ENCODE data around the gene CDC14A.

DNA sequence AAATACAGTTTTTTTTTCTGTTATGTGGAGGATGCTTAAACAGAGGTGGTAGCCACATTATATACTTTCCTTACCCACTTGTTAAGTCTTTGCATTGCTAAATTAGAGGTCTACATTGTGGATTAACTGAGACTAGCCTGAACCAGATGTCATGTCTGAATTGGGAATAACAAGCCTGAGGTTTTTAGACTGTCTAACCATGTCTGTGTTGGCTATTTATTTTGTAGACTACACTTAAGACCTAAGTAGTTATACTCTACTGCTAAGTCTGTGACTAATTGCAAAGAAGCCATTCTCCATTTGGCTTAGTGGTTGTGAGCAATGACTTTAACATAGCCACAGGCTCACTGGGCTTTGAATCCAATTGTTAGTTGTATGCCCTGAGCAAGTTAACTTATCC is 45.4 kb downstream of the CDC14A start:
- TF ChIP-seq CTCF (IDR thresholded peaks at IDR 0.05) (no peak), JUN (CRISPR knock-in tag; IDR thresholded peaks at IDR 0.05) (no peak), AR (CRISPR knock-in tag; IDR thresholded peaks at IDR 0.05) (no peak), SP1 (CRISPR knock-in tag; conservative IDR thresholded peaks at IDR 0.05) (no peak), RELA (CRISPR knock-in tag; IDR thresholded peaks at IDR 0.05; ENCODE audit: borderline replicate concordance) (no peak), TEAD1 (CRISPR knock-in tag; IDR thresholded peaks at IDR 0.05) (no peak), KAT7 (CRISPR knock-in tag; IDR thresholded peaks at IDR 0.05; ENCODE audit: borderline replicate concordance) (no peak), ZNF263 (CRISPR knock-in tag; IDR thresholded peaks at IDR 0.05; ENCODE audit: low read depth) (no peak), CREB1 (CRISPR knock-in tag; IDR thresholded peaks at IDR 0.05) (no peak)
- TF ChIP-seq, protein P1, sequence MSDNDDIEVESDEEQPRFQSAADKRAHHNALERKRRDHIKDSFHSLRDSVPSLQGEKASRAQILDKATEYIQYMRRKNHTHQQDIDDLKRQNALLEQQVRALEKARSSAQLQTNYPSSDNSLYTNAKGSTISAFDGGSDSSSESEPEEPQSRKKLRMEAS (CRISPR knock-in tag; IDR thresholded peaks at IDR 0.05) = no peak
- TF ChIP-seq, protein P2, sequence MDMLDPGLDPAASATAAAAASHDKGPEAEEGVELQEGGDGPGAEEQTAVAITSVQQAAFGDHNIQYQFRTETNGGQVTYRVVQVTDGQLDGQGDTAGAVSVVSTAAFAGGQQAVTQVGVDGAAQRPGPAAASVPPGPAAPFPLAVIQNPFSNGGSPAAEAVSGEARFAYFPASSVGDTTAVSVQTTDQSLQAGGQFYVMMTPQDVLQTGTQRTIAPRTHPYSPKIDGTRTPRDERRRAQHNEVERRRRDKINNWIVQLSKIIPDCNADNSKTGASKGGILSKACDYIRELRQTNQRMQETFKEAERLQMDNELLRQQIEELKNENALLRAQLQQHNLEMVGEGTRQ (CRISPR knock-in tag; IDR thresholded peaks at IDR 0.05) = no peak
- TF ChIP-seq, protein P3, sequence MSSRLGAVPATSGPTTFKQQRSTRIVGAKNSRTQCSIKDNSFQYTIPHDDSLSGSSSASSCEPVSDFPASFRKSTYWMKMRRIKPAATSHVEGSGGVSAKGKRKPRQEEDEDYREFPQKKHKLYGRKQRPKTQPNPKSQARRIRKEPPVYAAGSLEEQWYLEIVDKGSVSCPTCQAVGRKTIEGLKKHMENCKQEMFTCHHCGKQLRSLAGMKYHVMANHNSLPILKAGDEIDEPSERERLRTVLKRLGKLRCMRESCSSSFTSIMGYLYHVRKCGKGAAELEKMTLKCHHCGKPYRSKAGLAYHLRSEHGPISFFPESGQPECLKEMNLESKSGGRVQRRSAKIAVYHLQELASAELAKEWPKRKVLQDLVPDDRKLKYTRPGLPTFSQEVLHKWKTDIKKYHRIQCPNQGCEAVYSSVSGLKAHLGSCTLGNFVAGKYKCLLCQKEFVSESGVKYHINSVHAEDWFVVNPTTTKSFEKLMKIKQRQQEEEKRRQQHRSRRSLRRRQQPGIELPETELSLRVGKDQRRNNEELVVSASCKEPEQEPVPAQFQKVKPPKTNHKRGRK (CRISPR knock-in tag; IDR thresholded peaks at IDR 0.05; ENCODE audit: borderline replicate concordance) = no peak
- TF ChIP-seq, protein P4, sequence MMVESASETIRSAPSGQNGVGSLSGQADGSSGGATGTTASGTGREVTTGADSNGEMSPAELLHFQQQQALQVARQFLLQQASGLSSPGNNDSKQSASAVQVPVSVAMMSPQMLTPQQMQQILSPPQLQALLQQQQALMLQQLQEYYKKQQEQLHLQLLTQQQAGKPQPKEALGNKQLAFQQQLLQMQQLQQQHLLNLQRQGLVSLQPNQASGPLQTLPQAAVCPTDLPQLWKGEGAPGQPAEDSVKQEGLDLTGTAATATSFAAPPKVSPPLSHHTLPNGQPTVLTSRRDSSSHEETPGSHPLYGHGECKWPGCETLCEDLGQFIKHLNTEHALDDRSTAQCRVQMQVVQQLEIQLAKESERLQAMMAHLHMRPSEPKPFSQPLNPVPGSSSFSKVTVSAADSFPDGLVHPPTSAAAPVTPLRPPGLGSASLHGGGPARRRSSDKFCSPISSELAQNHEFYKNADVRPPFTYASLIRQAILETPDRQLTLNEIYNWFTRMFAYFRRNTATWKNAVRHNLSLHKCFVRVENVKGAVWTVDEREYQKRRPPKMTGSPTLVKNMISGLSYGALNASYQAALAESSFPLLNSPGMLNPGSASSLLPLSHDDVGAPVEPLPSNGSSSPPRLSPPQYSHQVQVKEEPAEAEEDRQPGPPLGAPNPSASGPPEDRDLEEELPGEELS (CRISPR knock-in tag; IDR thresholded peaks at IDR 0.05) = no peak
- TF ChIP-seq, protein P5, sequence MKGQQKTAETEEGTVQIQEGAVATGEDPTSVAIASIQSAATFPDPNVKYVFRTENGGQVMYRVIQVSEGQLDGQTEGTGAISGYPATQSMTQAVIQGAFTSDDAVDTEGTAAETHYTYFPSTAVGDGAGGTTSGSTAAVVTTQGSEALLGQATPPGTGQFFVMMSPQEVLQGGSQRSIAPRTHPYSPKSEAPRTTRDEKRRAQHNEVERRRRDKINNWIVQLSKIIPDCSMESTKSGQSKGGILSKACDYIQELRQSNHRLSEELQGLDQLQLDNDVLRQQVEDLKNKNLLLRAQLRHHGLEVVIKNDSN (CRISPR knock-in tag; IDR thresholded peaks at IDR 0.05) = no peak
